GM18873 (cell line): Measurements from ENCODE around the gene BOC.

ENCODE experiments used
- ATAC-seq: cut with Tn5 transposase; IDR thresholded peaks from one replicate; pipeline ENCODE4 v1.9.1; 2021; ENCODE audit warnings: mild to moderate bottlenecking, moderate library complexity, moderate number of reproducible peaks; ENCODE audit not compliant: unreplicated experiment, low FRiP score

BOC gene

DNA sequence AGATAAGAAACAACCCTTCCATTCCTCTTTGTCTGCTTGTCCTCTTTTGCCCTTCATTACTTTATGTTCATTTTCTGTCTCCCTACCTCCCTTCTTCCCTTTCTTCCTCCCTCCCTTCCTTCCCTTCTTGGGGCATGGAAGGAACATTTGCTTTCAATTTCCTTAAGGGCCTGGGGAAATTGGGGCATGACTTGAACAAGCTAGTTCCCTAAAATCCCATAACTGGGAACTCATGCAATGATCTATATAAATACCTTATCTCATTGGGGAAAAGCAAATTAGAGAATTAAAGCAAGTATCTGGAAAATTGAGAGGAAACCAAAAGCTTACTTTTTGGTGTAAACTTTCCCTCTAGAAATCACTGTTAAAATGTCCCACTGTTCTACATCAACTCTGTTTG, 35.7 kb downstream of the BOC start:
- no peak for ATAC-seq

DNA sequence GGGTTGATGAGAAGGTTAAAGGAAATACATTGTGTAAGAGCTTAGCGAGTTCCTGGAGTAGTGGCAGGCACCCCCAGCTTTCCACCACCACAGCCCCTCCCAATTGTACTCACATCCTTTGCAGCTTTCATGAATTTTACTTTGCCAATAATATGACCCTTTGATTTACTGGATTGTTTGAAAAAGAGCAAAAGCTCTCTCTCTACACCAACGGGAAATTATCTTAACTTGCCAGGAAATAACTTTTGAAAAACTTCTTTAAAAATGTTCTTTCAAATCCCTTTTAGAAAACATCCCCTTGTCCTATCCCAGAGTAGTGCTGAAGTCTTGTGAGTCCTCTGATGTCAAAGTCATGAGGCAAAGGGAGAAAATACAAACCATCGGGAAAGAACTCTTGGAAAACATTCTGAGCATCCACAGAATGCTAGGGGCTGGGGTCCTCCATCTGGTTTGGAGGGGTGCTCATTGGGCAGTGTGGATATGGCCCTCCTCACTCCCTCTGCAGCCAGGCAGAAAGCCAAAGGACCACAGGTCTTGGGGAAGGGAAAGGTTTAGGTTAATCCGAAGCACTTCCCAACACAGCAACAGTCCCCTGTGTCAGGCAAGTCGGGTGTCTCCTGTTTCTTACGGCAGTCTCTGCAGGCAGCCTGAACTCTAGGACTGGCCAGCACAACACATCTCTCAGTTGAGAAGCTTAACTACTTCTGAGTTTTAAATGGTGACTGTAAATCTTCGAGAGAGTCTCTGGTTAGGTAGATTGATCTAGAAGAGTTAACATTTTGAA, 36.5 kb downstream of the BOC start:
- ATAC-seq: no peak

DNA sequence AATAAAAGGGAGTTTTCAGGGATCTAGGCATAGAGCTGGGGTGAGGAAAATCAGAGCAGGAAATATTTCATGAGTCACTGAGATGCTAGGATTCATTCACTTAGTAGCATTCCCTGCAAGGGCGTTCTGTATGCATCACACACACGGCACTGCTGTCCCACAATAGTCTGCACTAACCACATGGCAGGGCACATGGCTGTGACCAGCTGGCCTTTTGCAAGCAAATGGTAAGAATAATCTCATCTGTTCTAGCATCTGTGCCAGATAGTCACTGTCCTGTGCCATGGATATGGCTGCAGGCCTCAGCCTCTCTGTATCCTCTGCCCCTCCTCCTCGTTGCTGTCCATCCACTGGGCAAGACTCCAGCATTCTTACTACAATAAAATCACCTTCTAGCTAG, 37.8 kb downstream of the BOC start:
- no peak for ATAC-seq

DNA sequence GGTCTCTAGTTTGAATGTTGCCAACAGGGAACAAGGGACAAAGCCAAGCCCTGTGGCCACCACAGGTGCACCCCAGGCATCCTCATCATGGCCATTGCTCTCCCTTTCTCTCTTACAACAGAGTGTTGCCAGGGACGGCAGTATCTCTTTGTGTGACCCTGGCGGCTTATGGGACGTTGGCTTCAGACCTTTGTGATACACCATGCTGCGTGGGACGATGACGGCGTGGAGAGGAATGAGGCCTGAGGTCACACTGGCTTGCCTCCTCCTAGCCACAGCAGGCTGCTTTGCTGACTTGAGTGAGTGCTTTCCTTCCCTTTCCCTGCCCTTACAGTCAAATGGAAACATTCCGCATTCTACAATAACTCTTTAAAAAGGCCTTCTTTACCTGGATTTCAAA, 38.2 kb downstream of the BOC start:
- no peak for ATAC-seq

DNA sequence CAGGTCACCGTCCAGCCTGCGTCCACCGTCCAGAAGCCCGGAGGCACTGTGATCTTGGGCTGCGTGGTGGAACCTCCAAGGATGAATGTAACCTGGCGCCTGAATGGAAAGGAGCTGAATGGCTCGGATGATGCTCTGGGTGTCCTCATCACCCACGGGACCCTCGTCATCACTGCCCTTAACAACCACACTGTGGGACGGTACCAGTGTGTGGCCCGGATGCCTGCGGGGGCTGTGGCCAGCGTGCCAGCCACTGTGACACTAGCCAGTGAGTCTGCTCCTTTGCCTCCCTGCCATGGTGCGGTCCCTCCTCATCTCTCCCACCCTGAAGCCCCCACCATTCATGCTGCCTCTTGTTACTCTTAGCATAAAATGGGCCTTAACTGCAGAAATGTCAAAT, 39.2 kb downstream of the BOC start:
- ATAC-seq: no peak

DNA sequence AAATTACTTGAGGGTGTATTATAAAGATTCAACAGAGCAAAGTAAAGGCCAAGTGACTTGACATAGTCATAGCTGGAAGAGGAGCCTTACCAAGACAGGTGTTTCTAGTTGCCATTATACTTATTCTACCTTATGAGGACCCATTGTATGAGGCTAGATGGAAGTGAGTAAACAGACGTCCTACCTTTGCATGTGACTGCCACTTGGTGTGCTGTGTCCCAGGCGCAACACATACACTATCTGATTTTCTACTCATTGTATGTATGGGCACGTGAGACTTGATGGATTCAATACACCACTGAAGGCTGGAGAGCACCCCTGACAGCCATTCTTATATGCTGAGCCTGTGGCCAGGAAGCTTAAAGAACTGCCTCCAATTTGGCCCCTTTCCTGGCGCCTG, 40.5 kb downstream of the BOC start:
- ATAC-seq: no peak

DNA sequence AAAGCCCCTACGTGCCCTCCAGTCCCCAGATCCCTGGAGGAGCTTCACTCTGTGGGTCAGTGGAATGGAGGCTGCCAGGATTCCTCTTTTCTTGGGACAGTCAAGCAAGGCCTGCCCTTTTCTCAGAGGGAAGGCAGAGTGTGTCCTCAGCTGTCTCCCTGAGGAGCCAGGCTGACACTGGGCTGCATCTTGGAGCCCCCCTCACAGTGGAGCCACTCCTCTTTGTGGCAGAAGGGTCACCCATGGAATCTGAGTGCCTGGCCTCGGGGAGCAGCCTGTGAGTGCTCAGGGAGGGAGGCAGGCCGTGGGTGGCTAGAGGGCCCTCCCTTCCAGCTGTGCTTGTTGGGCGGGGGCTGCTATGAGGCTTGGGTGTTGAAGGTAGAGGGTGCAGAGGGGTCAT, 41.2 kb downstream of the BOC start:
- no peak for ATAC-seq

DNA sequence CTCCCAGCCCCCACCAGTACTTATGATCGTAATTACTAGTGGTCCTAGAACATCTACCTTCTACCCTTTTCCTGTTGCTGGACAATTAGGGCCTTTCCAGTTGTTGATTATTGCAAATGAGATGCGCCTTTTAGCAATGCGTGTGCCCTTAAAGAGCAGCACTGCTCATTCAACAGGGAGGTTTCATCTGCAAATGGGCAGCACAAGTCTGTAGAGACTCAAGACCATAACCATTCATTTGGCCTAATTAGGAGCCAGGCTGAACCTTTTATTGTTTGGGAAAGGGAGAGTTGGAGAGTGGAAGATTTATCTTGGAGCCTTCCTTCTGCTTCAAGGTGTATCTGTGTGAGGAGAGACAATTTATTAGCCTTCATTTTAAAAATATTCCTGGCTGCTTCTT, 42.3 kb downstream of the BOC start:
- no peak for ATAC-seq

DNA sequence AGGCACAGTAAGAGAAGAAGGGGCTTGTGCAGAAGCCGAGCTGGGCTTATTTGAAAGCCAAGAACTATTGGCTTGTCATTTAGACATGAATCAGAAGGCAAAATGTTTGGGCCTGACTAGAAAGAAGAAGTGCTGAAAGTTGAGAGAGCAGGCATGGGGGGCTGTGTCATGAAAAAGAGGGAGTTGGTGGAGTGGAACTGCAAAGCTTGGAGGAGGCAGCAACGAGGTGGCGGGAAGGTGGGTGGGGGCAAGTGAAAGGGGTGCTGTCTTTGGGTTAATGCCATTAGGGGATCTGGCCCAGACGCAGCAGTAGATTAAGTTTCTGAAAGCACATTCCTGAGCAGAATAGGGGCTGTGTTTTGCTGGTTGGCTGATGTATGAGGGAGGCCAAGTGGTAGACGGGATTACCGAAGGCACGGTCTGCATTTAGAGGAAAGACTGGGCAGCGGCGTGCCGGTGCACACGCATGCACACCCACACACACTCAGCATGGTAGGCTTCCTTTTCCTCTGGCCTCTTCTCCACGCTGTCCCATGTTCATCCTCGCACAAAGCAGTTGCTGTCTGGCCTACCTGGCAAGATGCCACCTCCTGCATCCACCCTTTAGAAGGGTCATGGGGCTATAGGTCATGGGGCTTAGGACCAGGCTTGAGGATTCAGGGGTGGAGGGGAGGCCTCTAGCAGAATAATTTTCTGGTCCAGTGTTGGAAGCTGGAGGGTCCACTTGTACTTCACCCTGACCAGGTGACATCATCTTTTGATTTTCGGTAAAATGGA, 43.0 kb downstream of the BOC start:
- no peak for ATAC-seq

DNA sequence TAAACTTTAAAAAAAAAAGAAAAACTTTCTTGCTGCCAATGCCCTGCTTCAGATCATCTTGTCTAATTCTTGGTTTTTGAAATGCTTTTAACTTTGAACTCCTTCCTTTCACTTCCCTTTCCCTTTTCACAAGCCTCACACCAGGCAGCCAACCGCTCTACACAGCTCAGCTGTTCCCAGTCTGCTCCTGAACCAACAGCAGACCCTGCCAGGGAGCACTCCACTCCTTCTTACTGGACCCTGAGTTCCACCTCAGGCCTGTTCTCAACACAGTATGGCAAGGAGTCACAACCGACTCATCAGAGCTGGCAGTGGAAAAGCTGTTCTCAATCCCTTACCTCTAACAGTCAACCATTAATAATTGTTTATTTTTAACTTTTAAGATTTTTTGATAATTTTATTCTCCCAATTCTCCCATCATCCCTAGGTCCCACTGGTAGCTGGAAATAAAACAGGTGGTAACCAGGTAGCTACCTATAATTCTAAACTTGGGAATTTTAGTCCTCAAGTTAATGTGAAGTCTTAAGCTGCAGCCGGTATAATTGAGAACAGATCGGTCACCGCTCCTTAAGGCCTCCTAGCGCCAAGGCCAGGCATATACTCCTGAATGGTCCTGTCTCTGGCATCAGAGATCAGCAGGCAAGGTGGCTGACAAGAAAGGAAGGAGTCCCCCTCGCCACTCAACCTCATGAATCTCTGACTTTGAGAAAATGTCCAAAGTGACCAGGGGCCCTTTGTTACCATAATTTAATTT, 43.9 kb downstream of the BOC start:
- ATAC-seq: no peak

DNA sequence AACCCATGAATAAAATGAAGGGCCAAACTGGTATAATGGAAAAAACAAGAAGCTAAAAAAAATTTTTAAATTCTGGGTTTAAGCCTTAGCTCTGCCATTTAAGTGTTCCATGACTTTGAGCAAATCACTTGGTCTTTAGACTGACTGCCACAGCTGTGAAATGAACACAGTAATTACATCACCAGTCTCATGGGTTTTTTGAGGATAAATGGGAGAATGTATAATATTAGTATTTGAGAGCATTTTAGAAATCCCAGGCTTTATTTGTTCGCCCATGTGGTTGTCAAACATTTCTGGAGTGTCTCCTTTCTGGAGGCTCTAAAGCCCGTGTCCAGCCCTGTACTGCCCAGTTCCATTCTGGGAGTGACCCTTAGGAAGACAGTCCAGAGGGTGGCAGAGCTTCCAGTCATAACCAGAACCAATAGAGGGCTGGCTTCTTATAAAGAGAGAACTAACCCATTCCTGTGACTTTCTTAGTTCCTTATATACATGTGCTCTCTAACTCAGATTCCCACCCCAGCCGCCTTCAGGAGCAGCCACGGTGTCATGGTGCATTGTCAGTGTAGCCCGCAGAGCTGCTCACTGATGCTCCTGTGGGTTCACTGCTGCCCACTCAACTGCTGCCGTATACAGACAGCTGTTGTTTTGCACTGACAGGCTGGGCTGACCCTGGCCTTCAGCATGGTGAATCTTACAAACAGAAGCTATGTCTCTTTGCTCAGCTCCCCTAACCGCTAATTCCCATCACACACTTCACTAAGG, 44.7 kb downstream of the BOC start:
- no peak for ATAC-seq

DNA sequence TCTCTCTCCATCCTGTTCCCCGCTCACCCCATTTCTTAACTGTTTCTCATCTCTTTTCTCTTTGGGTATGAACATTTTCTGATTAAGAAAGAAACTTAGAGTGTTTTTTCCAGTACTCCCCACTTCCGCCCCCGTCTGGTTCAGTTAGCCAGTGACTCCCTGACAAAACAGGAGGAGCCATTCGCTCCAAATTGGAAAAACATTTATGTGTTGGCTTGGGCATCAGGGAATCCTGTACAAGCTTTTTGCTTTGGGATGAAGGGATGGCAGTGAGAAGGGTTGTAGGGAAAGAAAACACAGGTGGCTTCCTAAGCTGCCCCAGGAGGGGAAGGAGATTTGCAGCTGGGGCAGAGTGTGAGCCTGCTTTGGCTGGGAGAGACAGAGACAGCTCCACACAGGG, 47.0 kb downstream of the BOC start:
- ATAC-seq: no peak

DNA sequence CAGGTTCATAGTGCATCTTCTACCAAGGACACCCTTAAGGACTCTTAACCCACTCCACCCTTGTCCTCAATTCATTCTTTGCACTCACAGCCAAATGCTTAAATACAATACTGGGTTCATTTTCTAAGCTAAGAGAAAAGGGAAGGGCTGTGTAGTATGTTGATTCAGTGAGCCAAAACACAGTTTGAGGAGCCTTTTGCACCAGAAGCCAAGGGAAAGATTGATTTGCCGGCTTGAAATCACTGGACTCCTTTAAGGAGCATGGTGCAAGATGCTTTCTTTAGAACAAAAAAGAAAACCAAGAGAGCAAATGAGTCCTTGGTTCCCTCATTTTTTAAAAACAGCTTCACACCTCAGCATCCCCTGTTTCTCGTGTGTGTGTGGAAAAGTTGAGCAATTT, 47.8 kb downstream of the BOC start:
- no peak for ATAC-seq

DNA sequence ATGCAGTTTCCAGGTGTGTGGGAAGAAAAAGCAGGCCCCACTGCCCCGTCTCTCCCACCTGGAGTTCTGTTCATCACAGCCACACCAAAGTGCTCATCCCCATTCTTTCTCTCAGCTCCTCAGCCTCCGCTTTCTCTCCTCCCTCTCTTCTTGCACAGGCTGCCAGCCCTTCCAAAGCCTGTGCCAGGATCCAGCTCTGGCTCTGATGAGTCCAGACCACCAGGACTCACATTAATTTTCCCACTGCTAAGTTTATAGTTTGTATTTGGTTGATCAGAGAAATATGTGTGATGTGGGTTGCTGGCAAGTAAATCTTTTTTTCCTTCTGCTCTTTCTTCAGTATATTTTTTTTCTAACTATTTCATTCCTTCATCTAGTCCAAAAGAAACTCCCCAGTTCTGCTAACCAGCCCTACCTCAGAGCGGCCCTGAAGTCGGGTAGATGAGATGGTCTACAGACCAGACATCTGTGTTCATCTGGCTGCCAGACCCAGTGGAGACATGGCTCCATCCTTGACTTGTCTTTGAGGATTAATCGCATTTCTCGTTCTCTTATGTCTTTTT, 49.8 kb downstream of the BOC start:
- no peak for ATAC-seq

DNA sequence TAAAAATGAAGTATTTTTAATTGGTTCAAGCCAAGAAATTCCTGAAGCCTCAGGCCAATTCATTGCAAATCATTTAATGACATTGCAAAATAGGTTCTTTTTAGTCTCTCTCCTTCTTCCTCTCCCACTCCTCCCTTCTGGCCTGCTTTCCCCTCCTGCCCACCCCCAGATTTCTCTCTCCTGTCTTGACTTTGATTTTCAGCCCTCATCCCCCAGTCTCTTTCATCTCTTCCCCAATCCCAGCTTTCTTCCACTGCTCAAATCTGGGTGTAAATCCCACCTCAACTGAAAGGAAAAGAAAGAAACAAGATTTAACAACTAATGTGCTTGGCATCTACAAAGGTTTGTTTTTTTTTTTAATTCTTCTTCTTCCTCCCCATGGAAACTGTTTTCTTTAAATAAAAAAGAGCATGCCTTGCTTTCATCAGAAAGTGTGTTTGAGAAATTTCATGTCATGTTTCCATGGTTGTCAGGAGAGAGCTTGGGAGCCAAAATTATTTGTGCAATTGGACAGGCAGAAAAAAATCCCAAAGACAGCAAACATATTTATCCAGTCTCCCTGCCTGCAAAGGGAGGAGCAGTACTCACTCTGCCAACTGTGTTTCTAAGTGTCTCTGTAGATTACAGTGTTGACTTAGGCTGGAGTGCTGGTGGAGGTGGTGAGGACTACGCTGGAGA, 50.4 kb downstream of the BOC start:
- no peak for ATAC-seq

DNA sequence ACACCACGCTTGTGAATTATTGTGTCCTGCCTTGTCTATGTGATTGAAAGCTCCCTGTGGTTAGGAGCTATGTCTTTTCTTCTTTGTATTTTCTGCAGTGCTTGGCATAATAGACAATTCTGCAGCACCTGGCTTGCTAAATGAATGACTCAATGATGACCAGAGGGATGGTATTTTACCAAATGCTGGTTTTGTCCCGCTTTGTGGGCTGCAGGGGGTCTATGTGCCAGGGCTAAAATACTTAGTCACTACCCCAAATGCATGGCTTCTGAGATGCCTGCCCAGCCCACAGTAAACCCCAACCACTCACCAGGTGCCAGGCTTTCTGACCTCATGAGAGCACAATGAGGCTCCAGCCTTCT, 50.9 kb downstream of the BOC start:
- ATAC-seq: no peak

DNA sequence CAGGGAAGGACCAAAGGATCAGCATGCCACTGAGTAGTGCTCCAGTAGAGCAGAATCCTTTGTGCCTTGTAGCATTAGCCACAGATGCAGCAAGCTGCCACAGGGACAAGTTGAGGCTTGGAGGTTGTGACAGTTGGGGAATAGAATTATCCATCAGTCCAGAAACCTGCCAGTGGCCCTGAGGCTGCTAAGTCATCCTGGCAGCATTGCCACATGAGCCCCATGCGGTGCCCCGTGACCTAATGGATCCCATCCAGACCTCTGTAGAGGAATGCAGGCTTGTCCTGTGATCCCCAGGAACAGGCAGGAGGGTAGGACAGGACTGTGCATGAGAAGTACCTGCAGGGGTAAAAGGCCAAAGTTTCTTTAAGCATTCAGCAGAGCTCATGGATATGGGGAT, 51.7 kb downstream of the BOC start:
- ATAC-seq: no peak

DNA sequence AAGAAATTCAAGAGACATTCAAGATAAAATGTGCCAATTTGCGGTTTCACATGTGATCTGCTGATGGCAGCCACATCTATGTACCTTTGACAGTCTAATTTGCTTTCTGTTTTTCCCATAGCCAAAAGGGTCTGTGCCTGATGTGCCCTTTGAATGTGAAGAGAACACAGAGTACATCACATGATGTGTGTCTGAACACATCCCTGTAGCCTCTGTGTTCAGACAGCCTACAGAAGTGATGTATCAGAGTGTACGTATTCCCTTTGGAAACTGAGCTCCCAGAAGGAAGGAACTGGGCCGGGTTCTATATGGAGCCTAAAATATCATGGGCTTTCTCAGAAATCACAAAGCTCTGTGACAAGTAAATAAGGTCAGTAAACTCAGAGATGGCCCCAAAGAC, 52.4 kb downstream of the BOC start:
- ATAC-seq: no peak

DNA sequence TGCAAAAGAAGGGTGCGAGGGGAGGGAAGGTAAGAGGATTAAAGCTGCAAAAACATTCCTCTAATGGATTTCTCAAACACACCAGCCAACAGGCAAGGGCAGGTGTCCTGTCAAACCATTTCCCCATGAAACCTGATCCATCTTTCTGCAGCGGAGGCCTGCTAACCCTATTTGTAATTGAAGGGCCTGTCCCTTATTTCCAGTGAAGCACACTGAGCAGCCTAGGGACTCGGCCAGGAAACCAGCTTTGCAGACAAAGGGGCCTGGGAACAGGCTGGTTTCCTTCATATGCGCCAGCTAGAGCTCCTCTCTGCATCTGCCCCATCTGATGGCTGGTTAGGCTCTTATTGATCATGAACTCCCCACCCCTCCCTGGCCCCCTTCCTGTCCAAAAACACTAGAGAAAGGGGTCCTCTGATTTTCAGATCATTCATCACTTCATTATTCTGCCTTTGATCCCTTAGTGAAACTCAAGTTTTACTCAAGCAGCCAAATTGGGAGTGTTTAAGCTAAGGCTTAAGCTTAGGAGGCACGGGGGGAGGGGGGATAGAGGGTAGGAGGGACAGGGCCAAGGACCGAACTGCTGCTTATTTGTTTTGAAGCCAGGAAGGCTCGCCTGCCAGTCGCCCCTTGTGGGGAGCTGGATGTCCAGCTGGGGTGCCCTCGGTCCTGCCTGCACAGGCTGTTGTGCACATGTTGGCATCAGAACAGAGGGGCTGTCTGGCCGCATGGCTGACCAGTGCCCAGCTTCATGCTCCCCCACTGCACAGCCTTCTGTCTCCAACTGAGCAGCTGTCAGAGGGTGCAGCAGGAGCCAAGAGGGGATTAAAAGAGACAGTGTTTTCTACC, 53.1 kb downstream of the BOC start:
- no peak for ATAC-seq
